Activated CD8-positive, alpha-beta memory T cell treated with anti-CD3 and anti-CD28 coated beads for 36 hours (primary cell): ENCODE results near the gene MAP2K4. TPM values are rescaled to one million over a fixed set of nuclear protein-coding genes. Genes with fewer than 3 reads are reported as not detected.

ENCODE experiments used
- CTCF ChIA-PET: fragments of 350-600 bp; sonication (Branson Sonifier 250); formaldehyde crosslinking; loops from one replicate; lab custom pipeline; 2021; ENCODE audit warnings: antibody characterized with exemption; lab: Charles Lee
- POLR2A ChIA-PET: fragments of 350-600 bp; sonication (Branson Sonifier 250); formaldehyde crosslinking; loops from one replicate; lab custom pipeline; 2021; ENCODE audit warnings: antibody characterized with exemption; lab: Charles Lee
- total RNA-seq, 2 experiments: library from RNA; stranded (reverse); gene quantifications; one replicate each; pipeline ENCODE4 v1.2.3, GENCODE V29; 2021

MAP2K4 gene
- total RNA-seq, 2 experiments from 2014 or later: 43.3 to 44.1 TPM

- POLR2A ChIA-PET: no interaction called here
- CTCF ChIA-PET: no interaction called here
Measured at GRCh38 chr17:12070561-12070960, 49.9 kb downstream of the MAP2K4 start.

GRCh38 chr17:12074346-12074745 is 53.7 kb downstream of the MAP2K4 start:
- ChIA-PET POLR2A (no interaction called here), CTCF (no interaction called here)

GRCh38 chr17:12077773-12078172 is 57.1 kb downstream of the MAP2K4 start:
- CTCF ChIA-PET: no interaction called here

GRCh38 chr17:12078791-12079190 is 58.1 kb downstream of the MAP2K4 start:
- ChIA-PET POLR2A (no interaction called here), CTCF (no interaction called here)

More at GRCh38 chr17:12077773-12078172, 57.1 kb downstream of the MAP2K4 start:
- POLR2A ChIA-PET: no interaction called here

GRCh38 chr17:12081720-12082119 is 61.0 kb downstream of the MAP2K4 start:
- ChIA-PET CTCF (no interaction called here), POLR2A (interaction anchor here (0.6 kb wide), 1 partner anchor 1255 kb away, joined by 3 read pairs; no protein-coding TSS in a partner anchor)

GRCh38 chr17:12085076-12085949 is 64.6 kb downstream of the MAP2K4 start:
- ChIA-PET CTCF (no interaction called here), POLR2A (no interaction called here)

- ChIA-PET CTCF (no interaction called here), POLR2A (no interaction called here)
Measured at GRCh38 chr17:12088035-12088434, 67.4 kb downstream of the MAP2K4 start.

- CTCF ChIA-PET: no interaction called here
- POLR2A ChIA-PET: no interaction called here
Measured at GRCh38 chr17:12089809-12090384, 69.2 kb downstream of the MAP2K4 start.

- POLR2A ChIA-PET: no interaction called here
- CTCF ChIA-PET: no interaction called here
Measured at GRCh38 chr17:12094336-12094735, 73.7 kb downstream of the MAP2K4 start.

- POLR2A ChIA-PET: no interaction called here
- CTCF ChIA-PET: no interaction called here
Measured at GRCh38 chr17:12095522-12095921, 74.8 kb downstream of the MAP2K4 start.

- ChIA-PET CTCF (no interaction called here), POLR2A (no interaction called here)
Measured at GRCh38 chr17:12097326-12097725, 76.6 kb downstream of the MAP2K4 start.

GRCh38 chr17:12098568-12098967 is 77.9 kb downstream of the MAP2K4 start:
- ChIA-PET POLR2A (no interaction called here), CTCF (no interaction called here)

GRCh38 chr17:12099412-12099811 is 78.7 kb downstream of the MAP2K4 start:
- ChIA-PET CTCF (no interaction called here), POLR2A (no interaction called here)

- CTCF ChIA-PET: interaction anchor here (0.9 kb wide), 1 partner anchor 85 kb away, joined by 3 read pairs; the partner anchor contains the start of gene MAP2K4
Measured at GRCh38 chr17:12104831-12105230, 84.2 kb downstream of the MAP2K4 start.

GRCh38 chr17:12107905-12108304 is 87.2 kb downstream of the MAP2K4 start:
- POLR2A ChIA-PET: no interaction called here

More at GRCh38 chr17:12104831-12105230, 84.2 kb downstream of the MAP2K4 start:
- POLR2A ChIA-PET: no interaction called here

GRCh38 chr17:12110906-12111305 is 90.2 kb downstream of the MAP2K4 start:
- CTCF ChIA-PET: no interaction called here
- POLR2A ChIA-PET: no interaction called here

More at GRCh38 chr17:12107905-12108304, 87.2 kb downstream of the MAP2K4 start:
- CTCF ChIA-PET: no interaction called here

GRCh38 chr17:12113156-12113555 is 92.5 kb downstream of the MAP2K4 start:
- CTCF ChIA-PET: no interaction called here
- POLR2A ChIA-PET: no interaction called here

- CTCF ChIA-PET: no interaction called here
- POLR2A ChIA-PET: no interaction called here
Measured at GRCh38 chr17:12114686-12115418, 94.2 kb downstream of the MAP2K4 start.

- ChIA-PET CTCF (no interaction called here), POLR2A (no interaction called here)
Measured at GRCh38 chr17:12116143-12116542, 95.5 kb downstream of the MAP2K4 start.

GRCh38 chr17:12118617-12119016 is 97.9 kb downstream of the MAP2K4 start:
- CTCF ChIA-PET: no interaction called here
- POLR2A ChIA-PET: no interaction called here
